Activated CD8-positive, alpha-beta memory T cell treated with anti-CD3 and anti-CD28 coated beads for 1 hour (primary cell): ENCODE results near the gene EPHB1.

Experiments used
- DNase-seq, 2 donors: peaks; one replicate each; pipeline ENCODE4 v3.0.0-alpha.2; 2020; ENCODE audit warnings: low read depth in 1 of 2; ENCODE audit errors: extremely low read depth in 1 of 2

EPHB1 gene

GRCh38 chr3:135178566-135178965 is 383.5 kb downstream of the EPHB1 start:
- DNase-seq, result no peak

DNA sequence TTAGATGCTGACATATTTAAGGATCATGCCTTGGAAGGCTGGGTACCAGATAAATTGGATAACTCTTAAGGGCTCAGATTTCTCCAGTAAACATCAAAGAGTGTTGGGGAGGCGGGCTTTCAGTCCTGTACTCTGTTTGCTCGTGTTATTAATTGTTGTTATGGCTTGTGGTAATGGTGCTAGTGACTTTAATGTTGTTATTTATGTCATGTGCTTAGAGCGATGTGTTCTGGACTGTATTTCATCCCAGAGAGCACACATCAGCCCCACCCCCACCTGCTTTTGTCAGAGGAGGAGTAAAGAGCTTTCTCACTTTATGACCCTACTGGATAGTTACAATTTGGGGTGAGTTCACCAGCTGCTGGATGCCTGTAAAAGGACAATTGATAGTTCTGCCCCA is 386.3 kb downstream of the EPHB1 start:
- DNase-seq, result no peak

- no peak for DNase-seq
Observed at GRCh38 chr3:135182364-135182998, 387.4 kb downstream of the EPHB1 start.

DNA sequence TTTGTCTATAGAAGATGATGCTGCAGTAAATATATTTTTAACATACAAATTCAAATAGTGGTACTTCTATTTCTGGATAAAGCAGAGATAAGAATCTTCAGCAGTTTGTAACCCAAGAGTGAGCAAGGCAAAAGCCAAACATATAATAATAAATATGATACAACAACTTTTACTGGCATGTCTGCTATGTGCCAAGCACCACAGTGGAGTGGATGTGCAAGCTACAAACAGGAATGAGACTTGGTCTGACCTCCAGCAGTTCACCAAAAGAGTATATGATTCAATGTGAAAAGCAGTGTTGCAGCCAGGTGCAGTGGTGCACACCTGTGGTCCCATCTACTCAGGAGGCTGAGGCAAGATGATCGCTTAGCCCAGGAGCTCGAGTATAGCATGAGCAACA is 395.6 kb downstream of the EPHB1 start:
- DNase-seq, result no peak

GRCh38 chr3:135191708-135192107 is 396.6 kb downstream of the EPHB1 start:
- DNase-seq, result no peak

DNA sequence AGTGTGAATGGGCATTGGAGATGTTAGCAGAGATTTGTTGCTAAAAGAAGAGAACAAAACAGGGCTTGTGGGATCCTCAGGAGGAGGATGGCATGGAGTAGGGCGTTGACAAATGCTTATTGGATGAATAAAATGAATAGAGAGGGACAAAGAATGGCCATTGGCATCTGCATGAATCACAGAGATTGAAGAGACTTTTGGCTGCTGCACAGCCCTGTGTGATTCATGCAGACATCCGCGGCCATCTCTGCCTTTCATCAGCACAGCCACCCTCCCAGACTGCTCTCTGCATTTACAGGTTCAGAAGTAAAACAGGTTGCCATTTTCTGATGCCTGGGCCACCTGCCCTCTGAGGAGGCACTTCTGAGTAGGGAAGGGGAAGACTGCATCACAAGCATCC is 397.9 kb downstream of the EPHB1 start:
- no peak for DNase-seq

DNA sequence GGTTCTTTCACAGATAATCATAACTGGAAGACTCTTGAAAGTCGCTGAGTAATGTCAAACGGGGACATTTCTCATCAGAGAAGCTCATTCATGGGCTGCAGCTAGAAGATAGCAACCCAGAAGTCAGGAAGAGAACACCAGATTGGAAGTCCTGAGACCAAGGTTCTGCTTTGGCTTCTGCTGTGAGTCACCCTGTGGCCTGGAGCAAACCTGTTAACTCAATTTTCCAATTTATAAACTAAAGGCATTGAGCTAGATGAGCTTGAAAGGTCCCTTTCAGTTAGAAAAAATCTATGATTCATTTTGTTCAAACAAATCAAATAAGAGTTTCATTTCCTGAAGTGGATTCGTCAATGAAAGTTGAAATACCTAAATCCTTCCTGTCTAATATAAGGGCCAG is 402.2 kb downstream of the EPHB1 start:
- no peak for DNase-seq

DNA sequence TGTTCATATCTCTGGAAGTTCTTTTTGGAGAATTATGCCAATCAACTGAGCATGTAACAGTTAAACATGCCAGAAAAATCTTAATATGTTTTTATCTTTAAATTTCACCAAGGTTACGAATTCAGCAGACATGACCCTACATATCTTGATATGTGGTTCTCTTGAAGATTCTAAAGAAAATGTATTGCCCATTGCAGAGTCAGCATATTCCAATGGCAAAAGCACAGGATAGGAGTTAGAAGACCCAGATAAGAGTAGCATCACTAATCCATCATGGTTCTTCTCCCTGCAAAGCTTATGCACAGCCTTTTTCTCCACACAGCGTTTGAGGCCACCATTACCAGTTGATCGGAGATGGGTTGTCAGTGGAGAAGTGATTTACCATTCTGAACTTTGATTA is 402.8 kb downstream of the EPHB1 start:
- DNase-seq, result no peak

DNA sequence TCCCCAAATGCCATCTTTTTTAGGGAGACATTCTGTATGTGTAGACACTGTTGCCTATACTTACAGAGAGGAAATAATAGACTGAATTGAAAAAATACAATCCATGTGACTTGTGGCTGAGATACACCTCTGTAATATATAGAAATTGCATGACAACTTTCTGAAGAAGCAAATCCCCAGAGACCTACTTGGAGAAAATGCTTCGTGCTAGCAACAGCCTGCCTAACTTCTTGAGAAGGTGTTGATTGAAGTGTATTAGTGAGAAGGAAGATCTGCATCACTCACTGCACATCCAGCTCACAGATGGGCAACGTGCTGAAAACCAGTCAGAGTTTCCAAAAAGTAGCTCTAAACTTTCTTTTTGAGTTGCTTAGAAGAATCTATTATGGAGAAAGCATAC is 404.1 kb downstream of the EPHB1 start:
- DNase-seq, result no peak

- no peak for DNase-seq
Observed at GRCh38 chr3:135203026-135203425, 408.0 kb downstream of the EPHB1 start.

- no peak for DNase-seq
Observed at GRCh38 chr3:135213213-135213612, 418.2 kb downstream of the EPHB1 start.

GRCh38 chr3:135213822-135214221 is 418.8 kb downstream of the EPHB1 start:
- DNase-seq, result no peak

DNA sequence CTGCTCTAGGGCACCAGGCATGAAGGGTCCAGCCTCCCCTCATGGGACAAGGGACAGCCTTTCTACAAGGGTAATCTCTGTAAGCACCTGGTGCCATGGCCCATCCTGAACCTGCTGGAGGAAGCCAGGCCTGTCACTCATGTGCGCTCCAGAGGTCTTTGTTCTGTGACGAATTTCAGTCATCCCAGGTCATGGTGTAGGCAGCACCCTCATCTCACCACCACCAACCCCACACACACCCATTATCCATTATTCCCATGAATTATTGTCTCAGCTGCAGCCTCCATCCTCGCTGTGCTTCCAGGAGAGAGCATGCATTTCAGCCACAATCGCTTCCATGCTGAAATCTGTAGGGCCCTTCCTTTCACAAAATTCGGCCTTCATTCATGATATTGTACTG is 419.3 kb downstream of the EPHB1 start:
- DNase-seq, result no peak

DNA sequence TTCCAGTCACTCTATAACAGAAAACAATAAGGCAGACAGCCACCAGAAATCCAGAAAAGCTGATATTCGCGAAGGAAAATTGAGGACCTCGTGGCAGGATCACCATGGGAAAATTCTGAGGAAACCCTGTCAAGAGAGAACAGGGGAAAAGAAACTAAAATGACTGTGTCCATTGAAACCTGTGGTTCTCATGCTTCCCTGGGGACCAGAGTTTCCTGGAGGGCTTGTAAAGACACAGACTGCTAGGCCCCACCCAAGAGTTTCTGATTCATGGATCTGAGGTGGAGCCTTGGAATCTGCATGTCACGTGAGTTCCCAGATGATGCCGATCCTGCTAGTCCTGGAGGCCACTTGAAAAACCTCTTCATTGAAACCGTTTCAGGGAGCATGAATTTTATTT is 420.5 kb downstream of the EPHB1 start:
- no peak for DNase-seq

DNA sequence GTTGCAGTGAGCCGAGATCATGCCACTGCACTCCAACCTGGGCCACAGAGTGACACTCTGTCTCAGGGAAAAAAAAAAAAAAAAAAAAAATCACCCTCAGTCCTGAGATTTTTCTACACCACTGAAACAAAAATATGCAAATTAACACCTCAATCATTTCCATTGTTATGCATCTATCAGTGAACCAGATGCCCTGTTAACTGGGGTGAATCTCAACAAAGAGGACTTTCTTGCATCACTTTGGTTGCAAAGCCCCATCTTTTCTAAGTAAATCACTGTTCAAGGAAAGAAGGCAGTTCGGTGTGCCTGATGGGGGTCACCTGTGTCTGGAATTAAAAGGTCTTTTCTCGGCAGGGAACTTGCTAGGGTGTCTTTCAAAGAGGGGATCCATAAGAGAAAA is 421.6 kb downstream of the EPHB1 start:
- DNase-seq, result no peak

- no peak for DNase-seq
Observed at GRCh38 chr3:135217730-135218129, 422.7 kb downstream of the EPHB1 start.

DNA sequence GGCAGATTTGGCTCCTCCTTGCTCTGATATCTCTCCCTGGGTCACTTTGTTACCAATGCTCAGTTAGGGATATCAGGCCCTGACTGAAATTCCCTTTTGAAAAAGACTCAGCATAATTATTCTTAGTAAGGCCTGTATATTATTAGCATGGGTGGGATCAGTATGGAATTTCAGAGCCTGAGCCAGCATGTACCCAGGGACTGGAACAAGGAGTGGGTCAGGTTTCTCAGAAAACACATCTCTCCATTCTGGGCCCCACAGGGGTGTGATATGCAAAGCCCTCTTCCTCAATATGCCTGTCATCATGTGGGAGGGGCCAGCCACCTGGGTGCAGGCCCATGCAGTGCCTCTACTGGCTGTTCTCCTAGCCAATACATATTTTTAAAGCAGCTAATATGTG is 423.2 kb downstream of the EPHB1 start:
- no peak for DNase-seq

- DNase-seq, result no peak
Observed at GRCh38 chr3:135218782-135219181, 423.7 kb downstream of the EPHB1 start.

DNA sequence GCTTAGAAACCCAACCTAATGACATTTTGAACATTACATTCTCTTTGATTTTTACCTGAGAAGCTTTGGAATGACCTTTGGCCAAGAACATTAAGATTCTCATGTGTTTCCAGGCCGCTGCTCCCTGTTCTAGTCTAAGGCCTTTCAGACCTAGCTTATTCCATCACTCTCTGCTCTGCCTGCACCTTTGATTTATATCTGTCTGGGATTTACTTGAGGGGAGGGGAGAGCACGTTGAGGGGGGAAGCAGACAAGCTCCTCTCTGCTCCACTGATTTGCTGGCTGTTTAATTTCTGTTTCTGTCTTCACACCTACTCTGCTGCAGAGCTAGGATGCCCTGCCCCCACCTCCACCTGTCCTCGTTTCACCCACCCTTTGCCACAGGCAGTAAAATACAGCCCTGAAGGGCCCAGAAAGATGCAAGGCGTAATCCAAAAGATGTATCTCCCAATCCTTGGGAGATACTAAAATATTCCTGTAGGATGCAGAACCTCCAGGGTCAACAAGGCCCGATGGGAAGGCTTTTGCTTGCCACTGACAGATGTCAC is 429.8 kb downstream of the EPHB1 start:
- DNase-seq, result no peak

GRCh38 chr3:135226057-135226456 is 431.0 kb downstream of the EPHB1 start:
- DNase-seq, result no peak

DNA sequence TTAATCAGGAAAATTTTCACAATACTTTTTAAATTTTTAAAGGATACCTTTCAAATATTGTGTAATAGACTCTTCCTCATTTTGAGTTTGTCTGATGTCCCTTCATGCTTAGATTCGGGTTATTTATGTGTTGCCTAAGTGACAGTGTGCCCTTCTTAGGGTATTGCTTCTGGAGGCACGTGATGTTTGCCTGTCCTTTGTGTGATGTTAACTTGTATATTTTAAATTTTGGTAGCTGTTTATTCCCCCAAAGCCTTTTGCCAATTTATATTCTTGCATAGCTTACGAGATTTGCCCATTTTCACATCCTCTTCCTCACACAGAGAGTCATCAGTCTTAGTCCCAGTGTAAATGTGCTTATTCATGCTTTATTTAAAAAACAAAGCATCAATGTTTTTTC is 433.1 kb downstream of the EPHB1 start:
- no peak for DNase-seq

- no peak for DNase-seq
Observed at GRCh38 chr3:135229018-135229495, 434.0 kb downstream of the EPHB1 start.

GRCh38 chr3:135231737-135232136 is 436.7 kb downstream of the EPHB1 start:
- no peak for DNase-seq
